ENCODE data around the gene DUSP6.

DNA sequence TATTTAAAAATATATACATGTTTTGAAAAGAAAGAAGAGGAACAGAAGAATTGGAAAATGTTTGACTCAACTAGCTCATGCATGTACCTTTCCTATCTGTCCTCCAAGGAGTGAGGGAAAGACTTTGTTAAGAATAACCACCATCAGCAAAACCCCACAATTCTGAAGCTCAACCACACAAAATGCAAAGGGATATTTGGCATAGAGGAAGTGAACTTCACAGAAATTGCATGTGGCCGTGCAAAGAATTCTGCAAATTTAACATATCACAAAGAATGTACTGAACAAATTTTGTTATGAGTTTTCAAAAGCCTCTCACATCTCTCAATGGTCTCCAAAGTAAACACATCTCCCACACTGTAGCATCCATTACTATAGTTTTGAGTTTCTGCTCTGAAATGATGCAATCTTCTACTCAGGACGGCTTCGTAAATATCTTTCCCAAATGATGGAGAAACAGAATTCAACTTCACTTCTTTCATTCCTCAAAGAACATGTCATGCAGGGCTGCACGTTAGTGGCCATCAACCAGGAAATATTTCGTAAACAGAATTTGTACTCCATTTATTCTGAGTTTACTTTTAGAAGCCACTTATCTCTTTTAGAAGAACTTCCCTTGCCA is 17.6 kb downstream of the DUSP6 start:
- TF ChIP-seq EZH2 (IDR thresholded peaks at IDR 0.05) (no peak), POLR2AphosphoS5 (IDR thresholded peaks at IDR 0.05; ENCODE audit: borderline replicate concordance, low read depth, low read length) (no peak)

Data from SK-N-MC (cell line).